GM12873 (cell line): ENCODE measurements around the gene VDAC1.

Experiments
- TF ChIP-seq, protein P1 (sequence below): IDR thresholded peaks from 2 replicates; pipeline ENCODE4 v1.5.1; 2012; ENCODE audit warnings: low read depth, mild to moderate bottlenecking, moderate library complexity, low read length, control low read depth; ENCODE audit not compliant: insufficient read depth; ENCODE audit errors: missing control alignments

Gene VDAC1

GRCh38 chr5:133945568-133945967 lies 59.2 kb downstream of the VDAC1 start:
- TF ChIP-seq, protein P1, sequence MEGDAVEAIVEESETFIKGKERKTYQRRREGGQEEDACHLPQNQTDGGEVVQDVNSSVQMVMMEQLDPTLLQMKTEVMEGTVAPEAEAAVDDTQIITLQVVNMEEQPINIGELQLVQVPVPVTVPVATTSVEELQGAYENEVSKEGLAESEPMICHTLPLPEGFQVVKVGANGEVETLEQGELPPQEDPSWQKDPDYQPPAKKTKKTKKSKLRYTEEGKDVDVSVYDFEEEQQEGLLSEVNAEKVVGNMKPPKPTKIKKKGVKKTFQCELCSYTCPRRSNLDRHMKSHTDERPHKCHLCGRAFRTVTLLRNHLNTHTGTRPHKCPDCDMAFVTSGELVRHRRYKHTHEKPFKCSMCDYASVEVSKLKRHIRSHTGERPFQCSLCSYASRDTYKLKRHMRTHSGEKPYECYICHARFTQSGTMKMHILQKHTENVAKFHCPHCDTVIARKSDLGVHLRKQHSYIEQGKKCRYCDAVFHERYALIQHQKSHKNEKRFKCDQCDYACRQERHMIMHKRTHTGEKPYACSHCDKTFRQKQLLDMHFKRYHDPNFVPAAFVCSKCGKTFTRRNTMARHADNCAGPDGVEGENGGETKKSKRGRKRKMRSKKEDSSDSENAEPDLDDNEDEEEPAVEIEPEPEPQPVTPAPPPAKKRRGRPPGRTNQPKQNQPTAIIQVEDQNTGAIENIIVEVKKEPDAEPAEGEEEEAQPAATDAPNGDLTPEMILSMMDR = no peak

- TF ChIP-seq, protein P1 = peak; percentile 86
Measured at GRCh38 chr5:133944263-133945185, 60.3 kb downstream of the VDAC1 start.

GRCh38 chr5:133943475-133943817 lies 61.3 kb downstream of the VDAC1 start:
- TF ChIP-seq, protein P1 = no peak

DNA sequence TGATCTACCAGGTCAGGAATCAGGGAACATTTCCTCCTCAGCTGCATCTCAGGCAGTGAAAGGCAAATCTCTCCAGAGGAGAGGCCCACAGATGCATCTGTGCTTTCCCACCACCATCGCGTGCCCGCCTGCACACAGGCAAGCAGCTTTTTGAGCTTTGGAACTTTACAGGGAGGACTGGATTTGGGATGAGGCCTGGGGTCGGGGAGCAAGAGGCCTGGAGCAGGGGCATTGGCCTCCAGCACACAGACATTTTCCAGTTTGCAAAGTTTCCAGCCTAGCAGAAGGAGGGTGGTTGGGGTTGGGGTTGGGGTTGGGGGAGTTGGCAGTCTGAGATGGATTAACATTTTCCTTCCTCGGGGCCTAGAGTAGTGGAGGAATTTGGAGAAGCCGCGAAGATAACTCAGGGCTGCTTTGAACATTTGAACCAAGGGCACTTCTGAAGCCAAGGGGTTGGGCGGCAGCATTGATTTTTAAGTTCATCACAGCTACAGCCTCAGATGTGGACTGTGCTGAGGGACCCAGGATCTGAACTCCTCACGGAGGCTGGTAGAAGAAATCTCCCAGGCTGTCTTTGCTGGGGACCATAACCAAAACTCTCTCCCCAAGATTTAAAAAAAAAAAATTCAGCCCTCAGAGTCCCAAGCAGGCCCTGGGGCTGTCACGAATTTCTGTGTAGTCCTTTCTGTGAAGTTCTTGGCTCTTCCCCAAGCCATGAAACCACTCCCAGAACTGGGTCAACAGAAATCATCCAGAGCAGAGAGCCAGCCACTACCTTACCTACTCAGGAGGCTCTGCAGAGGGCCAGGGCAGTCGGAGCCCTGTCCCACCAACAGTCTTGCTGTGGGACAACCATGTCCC lies 61.9 kb downstream of the VDAC1 start:
- TF ChIP-seq, protein P1 = no peak

DNA sequence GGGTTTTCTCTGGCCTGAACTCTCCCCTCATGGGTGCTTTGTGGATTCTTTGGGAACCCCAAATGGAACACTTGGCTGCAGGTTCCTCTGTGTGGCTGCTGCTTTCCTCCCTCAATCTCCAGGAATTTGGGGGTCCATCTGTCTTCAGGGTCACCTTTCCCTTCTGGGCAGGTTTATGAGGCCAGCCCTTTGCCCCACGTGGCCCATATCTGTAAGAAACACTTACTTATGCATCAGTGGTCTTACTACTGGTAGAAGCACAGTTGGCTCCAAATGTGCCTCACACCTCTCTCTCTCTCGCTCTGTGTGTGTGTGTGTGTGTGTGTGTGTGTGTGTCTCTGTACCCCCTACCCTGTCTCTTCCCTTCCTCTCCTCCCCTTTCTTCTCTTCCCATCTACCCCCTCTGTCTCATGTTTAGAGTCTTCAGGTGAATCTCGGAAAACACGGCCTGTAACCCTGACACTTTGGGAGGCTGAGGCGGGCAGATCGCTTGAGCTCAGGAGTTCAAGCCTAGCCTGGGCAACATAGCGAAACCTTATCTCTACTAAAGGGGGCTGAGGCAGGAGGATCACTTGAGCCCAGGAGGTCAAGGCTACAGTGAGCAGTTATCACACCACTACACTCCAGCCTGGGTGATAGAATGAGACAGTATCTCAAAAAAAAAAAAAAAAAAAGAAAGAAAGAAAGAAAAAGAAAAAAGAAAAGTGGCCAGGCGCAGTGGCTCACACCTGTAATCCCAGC lies 63.1 kb downstream of the VDAC1 start:
- TF ChIP-seq, protein P1 = no peak

- TF ChIP-seq, protein P1 = no peak
Measured at GRCh38 chr5:133939668-133940067, 65.1 kb downstream of the VDAC1 start.
